HG03521 (cell line): Measurements from ENCODE around the gene SLC5A2.
"Not testable (repeated sequence)": the region's sequence is repeated elsewhere in the genome, so short reads cannot be mapped to it uniquely, and the experiment has no call there.

ENCODE experiments used
- ATAC-seq: cut with Tn5 transposase; IDR thresholded peaks from one replicate; pipeline ENCODE4 v1.9.1; 2021; ENCODE audit warnings: mild to moderate bottlenecking, moderate library complexity; ENCODE audit not compliant: unreplicated experiment

SLC5A2 gene

GRCh38 chr16:31491778-31492418 is 9.0 kb downstream of the SLC5A2 start:
- no peak for ATAC-seq

GRCh38 chr16:31493506-31494125 is 10.7 kb downstream of the SLC5A2 start:
- no peak for ATAC-seq

- no peak for ATAC-seq
Observed at GRCh38 chr16:31496670-31497069, 13.7 kb downstream of the SLC5A2 start.

- ATAC-seq: no peak
Observed at GRCh38 chr16:31498493-31498892, 15.6 kb downstream of the SLC5A2 start.

GRCh38 chr16:31499928-31500327 is 17.0 kb downstream of the SLC5A2 start:
- ATAC-seq: no peak

GRCh38 chr16:31501226-31501965 is 18.5 kb downstream of the SLC5A2 start:
- no peak for ATAC-seq

- no peak for ATAC-seq
Observed at GRCh38 chr16:31501966-31502348, 19.0 kb downstream of the SLC5A2 start.

GRCh38 chr16:31502981-31503380 is 20.1 kb downstream of the SLC5A2 start:
- ATAC-seq: no peak

- ATAC-seq: not testable (repeated sequence)
Observed at GRCh38 chr16:31503555-31503954, 20.6 kb downstream of the SLC5A2 start.

GRCh38 chr16:31504159-31504558 is 21.2 kb downstream of the SLC5A2 start:
- no peak for ATAC-seq

GRCh38 chr16:31505483-31505882 is 22.6 kb downstream of the SLC5A2 start:
- ATAC-seq: no peak

GRCh38 chr16:31507617-31507928 is 24.6 kb downstream of the SLC5A2 start:
- ATAC-seq: no peak

GRCh38 chr16:31507929-31508705 is 25.2 kb downstream of the SLC5A2 start, which contains the start of gene RUSF1:
TSS of gene RUSF1 (minus strand) at chr16:31508391. CDS start at chr16:31508373, 18 bp downstream.
- ATAC-seq: peak; percentile 88

GRCh38 chr16:31508706-31509195 is 25.8 kb downstream of the SLC5A2 start:
- ATAC-seq: no peak

GRCh38 chr16:31513126-31513525 is 30.2 kb downstream of the SLC5A2 start:
- ATAC-seq: no peak

- no peak for ATAC-seq
Observed at GRCh38 chr16:31513884-31514283, 31.0 kb downstream of the SLC5A2 start.

GRCh38 chr16:31517800-31518402 is 35.0 kb downstream of the SLC5A2 start:
- no peak for ATAC-seq

- no peak for ATAC-seq
Observed at GRCh38 chr16:31519759-31520431, 37.0 kb downstream of the SLC5A2 start.

GRCh38 chr16:31521368-31521767 is 38.4 kb downstream of the SLC5A2 start:
- no peak for ATAC-seq

- ATAC-seq: no peak
Observed at GRCh38 chr16:31522071-31522470, 39.1 kb downstream of the SLC5A2 start.
